Loucy (cell line): ENCODE data around the gene SGMS1.

Source experiments
- H2AFZ ChIP-seq: fragments of 200-600 bp; sonication (generic); 2 replicates; pipeline ENCODE4 v1.6.0; 2016; ENCODE audit warnings: antibody characterized with exemption, mild to moderate bottlenecking, low read length, moderate library complexity
- H3F3A ChIP-seq: fragments of 200-600 bp; 2 replicates; pipeline ENCODE4 v1.6.0; 2016; ENCODE audit warnings: antibody characterized with exemption, low read depth, mild to moderate bottlenecking
- H3K27me3 ChIP-seq: fragments of 200-600 bp; sonication (generic); 2 replicates; pipeline ENCODE4 v1.6.1; 2014; ENCODE audit warnings: low read length, mild to moderate bottlenecking; ENCODE audit not compliant: insufficient read depth, poor library complexity, severe bottlenecking
- H3K36me3 ChIP-seq: fragments of 200-600 bp; sonication (generic); 2 replicates; pipeline ENCODE4 v1.6.1; 2016; ENCODE audit warnings: low read length; ENCODE audit not compliant: insufficient read depth
- H3K4me1 ChIP-seq: fragments of 200-600 bp; sonication (generic); 2 replicates; pipeline ENCODE4 v1.5.1; 2014; ENCODE audit warnings: low read length, mild to moderate bottlenecking; ENCODE audit not compliant: insufficient read depth, poor library complexity, severe bottlenecking
- H3K4me2 ChIP-seq: fragments of 200-600 bp; sonication (generic); 2 replicates; pipeline ENCODE4 v1.6.0; 2014; ENCODE audit warnings: antibody characterized with exemption, low read length, low read depth, mild to moderate bottlenecking; ENCODE audit not compliant: poor library complexity, severe bottlenecking
- H3K4me3 ChIP-seq: fragments of 200-600 bp; sonication (generic); 2 replicates; pipeline ENCODE4 v1.5.1; 2014; ENCODE audit warnings: low read length, mild to moderate bottlenecking, mixed read lengths; ENCODE audit not compliant: poor library complexity, severe bottlenecking
- H3K79me2 ChIP-seq: fragments of 200-600 bp; sonication (generic); 2 replicates; pipeline ENCODE4 v1.6.1; 2014; ENCODE audit warnings: low read length; ENCODE audit not compliant: insufficient read depth
- H3K9ac ChIP-seq: fragments of 200-600 bp; sonication (generic); 2 replicates; pipeline ENCODE4 v1.6.0; 2014; ENCODE audit warnings: mild to moderate bottlenecking, low read depth, low read length, moderate library complexity; ENCODE audit not compliant: poor library complexity, severe bottlenecking
- H3K9me2 ChIP-seq: fragments of 200-600 bp; sonication (generic); replicated peaks from 2 replicates; pipeline ENCODE4 v1.6.1; 2016; ENCODE audit warnings: low read depth, low read length, mixed read lengths
- H3K9me3 ChIP-seq: fragments of 200-600 bp; sonication (generic); 2 replicates; pipeline ENCODE4 v1.6.1; 2014; ENCODE audit warnings: mild to moderate bottlenecking, antibody characterized with exemption, low read length, low read depth; ENCODE audit not compliant: insufficient read depth
- H4K20me1 ChIP-seq: fragments of 200-600 bp; sonication (generic); 2 replicates; pipeline ENCODE4 v1.6.0; 2014; ENCODE audit warnings: antibody characterized with exemption, low read length, mild to moderate bottlenecking; ENCODE audit not compliant: insufficient read depth, poor library complexity, severe bottlenecking
- CTCF ChIP-seq: fragments of 200-600 bp; sonication (generic); conservative IDR thresholded peaks from 2 replicates; pipeline ENCODE4 v1.5.1; 2014; ENCODE audit warnings: mild to moderate bottlenecking, antibody characterized with exemption, low read length
- EZH2phosphoT487 ChIP-seq: fragments of 200-600 bp; IDR thresholded peaks from 2 replicates; pipeline ENCODE4 v1.6.1; 2018; ENCODE audit warnings: antibody characterized with exemption, mild to moderate bottlenecking, moderate library complexity, borderline replicate concordance

Gene SGMS1

GRCh38 chr10:50469778-50470193 lies 154.0 kb downstream of the SGMS1 start:
- TF ChIP-seq EZH2phosphoT487 (no peak), CTCF (no peak)
- H3K9me2 ChIP-seq: no peaks in the 10 kb centered on the region
- peak overlapping the region; percentile 54 for H3K4me3 ChIP-seq
- H4K20me1 ChIP-seq: no peaks in the 10 kb centered on the region
- no peaks in the 10 kb centered on the region for H3K36me3 ChIP-seq
- no peaks in the 10 kb centered on the region for H3K27me3 ChIP-seq
- H3F3A ChIP-seq: no peaks in the 10 kb centered on the region
- H3K4me1 ChIP-seq: peaks cover 56% of the 10 kb centered on the region
- peak overlapping the region; percentile 73 for H3K4me2 ChIP-seq
- peak overlapping the region; percentile 23 for H3K9ac ChIP-seq
- no peaks in the 10 kb centered on the region for H3K9me3 ChIP-seq
- H2AFZ ChIP-seq: no peak overlapping the region; the same call in 1 of the 2 replicates
- H3K79me2 ChIP-seq: no peaks in the 10 kb centered on the region

- H3K36me3 ChIP-seq: no peaks in the 10 kb centered on the region
- H3K79me2 ChIP-seq: no peaks in the 10 kb centered on the region
- no peak for TF ChIP-seq CTCF
- TF ChIP-seq EZH2phosphoT487: no peak
- H3K9me2 ChIP-seq: no peaks in the 10 kb centered on the region
- H3K27me3 ChIP-seq: no peaks in the 10 kb centered on the region
- H3F3A ChIP-seq: no peaks in the 10 kb centered on the region
- peaks cover 56% of the 10 kb centered on the region for H3K4me1 ChIP-seq
- H3K9me3 ChIP-seq: no peaks in the 10 kb centered on the region
- H2AFZ ChIP-seq: no peak overlapping the region
- H3K4me2 ChIP-seq: peak overlapping the region; percentile 73
- H3K9ac ChIP-seq: no peak overlapping the region
- H3K4me3 ChIP-seq: peak overlapping the region; percentile 54
- no peaks in the 10 kb centered on the region for H4K20me1 ChIP-seq
Observed at GRCh38 chr10:50469288-50469687, 154.5 kb downstream of the SGMS1 start.

GRCh38 chr10:50467209-50467608 lies 156.5 kb downstream of the SGMS1 start:
- Histone ChIP-seq H3K9ac (no peak overlapping the region), H3K4me1 (peaks cover 63% of the 10 kb centered on the region), H2AFZ (no peak overlapping the region), H3K4me2 (no peak overlapping the region), H3K9me3 (no peaks in the 10 kb centered on the region), H3K36me3 (no peaks in the 10 kb centered on the region), H3K79me2 (no peaks in the 10 kb centered on the region), H3K27me3 (no peaks in the 10 kb centered on the region), H3K9me2 (no peaks in the 10 kb centered on the region), H3F3A (no peaks in the 10 kb centered on the region), H3K4me3 (no peak overlapping the region), H4K20me1 (no peaks in the 10 kb centered on the region)
- no peak for TF ChIP-seq CTCF
- TF ChIP-seq EZH2phosphoT487: no peak
